ENCODE measurements around the gene GRIP1. TPM values are rescaled to one million over a fixed set of nuclear protein-coding genes. Genes with fewer than 3 reads are reported as not detected.

Gene GRIP1
- total and polyA plus RNA-seq, 2 of the 4 experiments (the other 2 are of a cell fraction) = under 0.01 to 0.07 TPM

- no peak overlapping the region for H2BK120ac ChIP-seq (ENCODE audit: low read depth, low read length)
- H3K18ac ChIP-seq (ENCODE audit: low read depth, low read length) = no peak overlapping the region
- no peaks in the 10 kb centered on the region for H3K36me3 ChIP-seq (ENCODE audit: control insufficient read depth, insufficient read depth, low read length)
- no peak overlapping the region for H2BK5ac ChIP-seq (ENCODE audit: low read depth, low read length, poor library complexity, severe bottlenecking)
- no peak overlapping the region for H3K4me3 ChIP-seq (ENCODE audit: insufficient read depth, low read depth, low read length)
- H4K5ac ChIP-seq (ENCODE audit: low read depth, low read length) = no peak overlapping the region
- H4K91ac ChIP-seq (ENCODE audit: insufficient read depth, low read depth, low read length) = no peak overlapping the region
- peak overlapping the region; percentile 43 for H2AK9ac ChIP-seq (replicated peaks; ENCODE audit: low read depth, low read length, poor library complexity)
- no peak overlapping the region for H3K4me2 ChIP-seq (ENCODE audit: low read depth, low read length)
- H3K4ac ChIP-seq (ENCODE audit: low read depth, low read length) = no peak overlapping the region
- H3K27ac ChIP-seq (ENCODE audit: insufficient read depth, low read length) = no peak overlapping the region
- peaks cover 2% of the 10 kb centered on the region; the same call in 1 of the 2 replicates for H3K27me3 ChIP-seq (ENCODE audit: control insufficient read depth, insufficient read depth, low read length)
- H4K8ac ChIP-seq (ENCODE audit: low read depth in 2 of 2, low read length in 2 of 2) = no peak overlapping the region
- intact Hi-C loops (cut with micrococcal nuclease) (loop anchor here (10.0 kb wide), 1 partner anchor 275 kb away; no protein-coding TSS in a partner anchor), in situ Hi-C loops (cut with MboI; ENCODE audit: low sequenced_read_pairs) (no loop called here), dilution Hi-C loops (cut with HindIII; ENCODE audit: low sequenced_read_pairs, unreplicated experiment) (no loop called here)
- ChIA-PET CTCF (no interaction called here), POLR2A (ENCODE audit: unreplicated experiment) (no interaction called here)
- BruUV-seq (replicated peaks) = no TSS peak
- no peak for TF ChIP-seq MXI1 (IDR thresholded peaks at IDR 0.05; ENCODE audit: borderline replicate concordance, low read depth, low read length)
- no peak for TF ChIP-seq USF2 (IDR thresholded peaks at IDR 0.05; ENCODE audit: low read depth, low read length)
- no peak for TF ChIP-seq MAZ (IDR thresholded peaks at IDR 0.05; ENCODE audit: borderline replicate concordance, low read depth, low read length)
- no peak for TF ChIP-seq SMC3 (IDR thresholded peaks at IDR 0.05; ENCODE audit: low read depth, low read length)
- no peak for TF ChIP-seq BHLHE40 (IDR thresholded peaks at IDR 0.05; ENCODE audit: low read depth, low read length)
- no peak for TF ChIP-seq RFX5 (IDR thresholded peaks at IDR 0.05; ENCODE audit: low read depth, low read length)
- TF ChIP-seq CEBPB (IDR thresholded peaks at IDR 0.05; ENCODE audit: low read depth, low read length) = no peak
- TF ChIP-seq MAFK (IDR thresholded peaks at IDR 0.05; ENCODE audit: low read depth, low read length) = no peak
- no peak for TF ChIP-seq FOS (IDR thresholded peaks at IDR 0.05; ENCODE audit: low read depth, low read length)
- no peak for TF ChIP-seq CTCF (conservative IDR thresholded peaks at IDR 0.05; ENCODE audit: low read depth, low read length)
- no peak for TF ChIP-seq RAD21 (IDR thresholded peaks at IDR 0.05; ENCODE audit: low read length)
- no peak for TF ChIP-seq POLR2A (IDR thresholded peaks at IDR 0.05; ENCODE audit: low read depth, low read length)
- no peak for TF ChIP-seq RCOR1 (IDR thresholded peaks at IDR 0.05; ENCODE audit: insufficient replicate concordance, low read length)
- TF ChIP-seq NFE2L2 (IDR thresholded peaks at IDR 0.05; ENCODE audit: low read depth, low read length) = no peak
- no peak for TF ChIP-seq CHD1 (IDR thresholded peaks at IDR 0.05; ENCODE audit: low read depth, low read length)
- TF ChIP-seq ELK1 (IDR thresholded peaks at IDR 0.05; ENCODE audit: borderline replicate concordance, low read depth, low read length) = no peak
- H2BK15ac ChIP-seq (ENCODE audit: low read depth, low read length) = no peak overlapping the region
- 42% methylated on average over 2 of the region's 4 CpGs; no CpG with 5 or more reads in 1 of the 2 experiments for WGBS, 2 experiments (ENCODE audit: extremely low coverage in 2 of 2, insufficient read length in 1 of 2)
- DNase-seq = no peak
- no peak overlapping the region for H3K23ac ChIP-seq (ENCODE audit: low read depth, low read length)
- H3K14ac ChIP-seq (replicated peaks; ENCODE audit: low read depth, low read length) = no peak overlapping the region
- H2BK20ac ChIP-seq (ENCODE audit: low read depth, low read length) = no peak overlapping the region
- no peaks in the 10 kb centered on the region for H3K79me1 ChIP-seq (ENCODE audit: low read depth in 1 of 2, low read length in 2 of 2)
- no peak for ATAC-seq (ENCODE audit: low read depth)
- no peaks in the 10 kb centered on the region for H3K9me3 ChIP-seq (ENCODE audit: control insufficient read depth, insufficient read depth, low read length)
- H3K9me1 ChIP-seq (ENCODE audit: insufficient read depth, low read length) = no peaks in the 10 kb centered on the region
- H3K56ac ChIP-seq (ENCODE audit: extremely low read depth, insufficient read depth, low read length) = no peak overlapping the region
- H3K4me1 ChIP-seq (ENCODE audit: control insufficient read depth, insufficient read depth, low read length) = no peaks in the 10 kb centered on the region
- no peak overlapping the region for H2AFZ ChIP-seq (replicated peaks; ENCODE audit: low read length, poor library complexity)
- no peaks in the 10 kb centered on the region for H4K20me1 ChIP-seq (ENCODE audit: insufficient read depth, low read length)
- H3K9ac ChIP-seq (ENCODE audit: low read depth, low read length) = no peak overlapping the region
- no peak overlapping the region for H2AK5ac ChIP-seq (ENCODE audit: low read depth, low read length)
Measured at GRCh38 chr12:66699738-66700482, 21.0 kb upstream of the GRIP1 start.
